Right atrium auricular region (tissue), 2 donors: Measurements from ENCODE around the gene SPATS2. TPM values are rescaled to one million over a fixed set of nuclear protein-coding genes. Genes with fewer than 3 reads are reported as not detected.

Source experiments
- DNase-seq: peaks from one replicate; pipeline ENCODE4 v3.0.0-alpha.2; 2019; ENCODE audit warnings: low spot score
- H3K27ac ChIP-seq, 2 donors: fragments of 200-600 bp; sonication (generic); 1 replicate in 1 of 2; 2 replicates in 1 of 2; pipeline ENCODE4 v1.5.1; 2016 to 2019
- H3K27me3 ChIP-seq, 2 donors: fragments of 200-600 bp; sonication (generic); one replicate each; pipeline versions ENCODE4 v1.5.1 to v1.6.0; 2017 to 2019
- H3K36me3 ChIP-seq: fragments of 200-600 bp; sonication (generic); one replicate; pipeline ENCODE4 v1.5.1; 2016
- H3K4me1 ChIP-seq, 2 donors: fragments of 200-600 bp; sonication (generic); one replicate each; pipeline versions ENCODE4 v1.5.1 to v1.6.0; 2017 to 2019
- H3K4me3 ChIP-seq, 2 donors: fragments of 200-600 bp; sonication (generic); 1 replicate in 1 of 2; 2 replicates in 1 of 2; pipeline ENCODE4 v1.5.1; 2017 to 2019; ENCODE audit warnings: mild to moderate bottlenecking in 1 of 2, moderate library complexity in 1 of 2
- H3K9me3 ChIP-seq, 2 donors: fragments of 200-600 bp; sonication (generic); one replicate each; pipeline ENCODE4 v1.5.1; 2019
- total RNA-seq, 2 donors: library from RNA; depleted of rRNA; stranded (reverse); fragments of >200 nt; gene quantifications; one replicate each; pipeline ENCODE4 v1.1.0, GENCODE V29; 2016
- TF ChIP-seq, protein P1 (sequence below), 2 donors: fragments of 200-600 bp; sonication (generic); IDR thresholded peaks; one replicate each; pipeline ENCODE4 v1.5.1; 2019; ENCODE audit warnings: antibody characterized with exemption in 2 of 2

SPATS2 gene
- total RNA-seq, 2 donors from 2014 or later: 4.6 to 7.6 TPM

DNA sequence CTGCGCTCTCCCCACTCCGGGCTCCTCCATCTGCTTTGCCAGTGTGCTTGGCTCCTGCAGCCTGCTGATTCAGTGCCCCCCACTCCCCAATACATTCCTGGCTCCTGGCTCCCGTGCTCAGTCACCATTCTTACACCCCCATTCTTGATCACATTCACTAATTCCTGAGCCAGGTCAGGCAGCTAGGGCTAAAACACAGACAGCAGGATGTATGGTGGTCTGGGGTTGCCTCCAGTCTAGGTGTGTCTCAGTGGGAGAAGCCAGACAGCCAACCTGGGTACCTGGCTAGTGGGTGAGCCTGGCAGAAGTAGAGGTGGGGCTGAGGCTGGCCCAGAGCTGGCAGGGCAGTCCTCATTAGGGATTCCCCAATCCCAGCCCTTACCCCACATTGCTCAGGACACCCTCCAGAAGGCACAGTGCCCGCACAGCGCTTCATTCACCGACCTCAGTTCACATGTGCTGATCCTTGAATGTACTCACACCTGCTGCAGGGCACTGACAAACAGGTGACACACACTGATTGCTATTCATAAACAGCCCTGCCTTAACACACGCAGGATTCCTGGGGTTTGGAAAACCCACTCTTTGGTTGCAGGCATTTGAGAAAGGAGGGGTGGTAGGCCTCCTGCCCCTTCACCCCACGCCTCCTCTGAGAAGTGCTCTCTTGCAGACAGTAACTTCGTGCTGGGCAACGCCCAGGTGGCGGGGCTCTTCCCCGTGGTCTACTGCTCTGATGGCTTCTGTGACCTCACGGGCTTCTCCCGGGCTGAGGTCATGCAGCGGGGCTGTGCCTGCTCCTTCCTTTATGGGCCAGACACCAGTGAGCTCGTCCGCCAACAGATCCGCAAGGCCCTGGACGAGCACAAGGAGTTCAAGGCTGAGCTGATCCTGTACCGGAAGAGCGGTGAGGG is 173.2 kb downstream of the SPATS2 start:
- Histone ChIP-seq H3K27ac (no peak overlapping the region), H3K4me3 (no peak overlapping the region), H3K36me3 (no peaks in the 10 kb centered on the region), H3K4me1 (peaks cover 0 to 14% of the 10 kb centered on the region in 2 donors), H3K9me3 (no peaks in the 10 kb centered on the region), H3K27me3 (peaks cover 0 to 13% of the 10 kb centered on the region in 2 donors)
- no peak for DNase-seq
- TF ChIP-seq, protein P1, sequence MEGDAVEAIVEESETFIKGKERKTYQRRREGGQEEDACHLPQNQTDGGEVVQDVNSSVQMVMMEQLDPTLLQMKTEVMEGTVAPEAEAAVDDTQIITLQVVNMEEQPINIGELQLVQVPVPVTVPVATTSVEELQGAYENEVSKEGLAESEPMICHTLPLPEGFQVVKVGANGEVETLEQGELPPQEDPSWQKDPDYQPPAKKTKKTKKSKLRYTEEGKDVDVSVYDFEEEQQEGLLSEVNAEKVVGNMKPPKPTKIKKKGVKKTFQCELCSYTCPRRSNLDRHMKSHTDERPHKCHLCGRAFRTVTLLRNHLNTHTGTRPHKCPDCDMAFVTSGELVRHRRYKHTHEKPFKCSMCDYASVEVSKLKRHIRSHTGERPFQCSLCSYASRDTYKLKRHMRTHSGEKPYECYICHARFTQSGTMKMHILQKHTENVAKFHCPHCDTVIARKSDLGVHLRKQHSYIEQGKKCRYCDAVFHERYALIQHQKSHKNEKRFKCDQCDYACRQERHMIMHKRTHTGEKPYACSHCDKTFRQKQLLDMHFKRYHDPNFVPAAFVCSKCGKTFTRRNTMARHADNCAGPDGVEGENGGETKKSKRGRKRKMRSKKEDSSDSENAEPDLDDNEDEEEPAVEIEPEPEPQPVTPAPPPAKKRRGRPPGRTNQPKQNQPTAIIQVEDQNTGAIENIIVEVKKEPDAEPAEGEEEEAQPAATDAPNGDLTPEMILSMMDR (IDR thresholded peaks at IDR 0.05): no peak

DNA sequence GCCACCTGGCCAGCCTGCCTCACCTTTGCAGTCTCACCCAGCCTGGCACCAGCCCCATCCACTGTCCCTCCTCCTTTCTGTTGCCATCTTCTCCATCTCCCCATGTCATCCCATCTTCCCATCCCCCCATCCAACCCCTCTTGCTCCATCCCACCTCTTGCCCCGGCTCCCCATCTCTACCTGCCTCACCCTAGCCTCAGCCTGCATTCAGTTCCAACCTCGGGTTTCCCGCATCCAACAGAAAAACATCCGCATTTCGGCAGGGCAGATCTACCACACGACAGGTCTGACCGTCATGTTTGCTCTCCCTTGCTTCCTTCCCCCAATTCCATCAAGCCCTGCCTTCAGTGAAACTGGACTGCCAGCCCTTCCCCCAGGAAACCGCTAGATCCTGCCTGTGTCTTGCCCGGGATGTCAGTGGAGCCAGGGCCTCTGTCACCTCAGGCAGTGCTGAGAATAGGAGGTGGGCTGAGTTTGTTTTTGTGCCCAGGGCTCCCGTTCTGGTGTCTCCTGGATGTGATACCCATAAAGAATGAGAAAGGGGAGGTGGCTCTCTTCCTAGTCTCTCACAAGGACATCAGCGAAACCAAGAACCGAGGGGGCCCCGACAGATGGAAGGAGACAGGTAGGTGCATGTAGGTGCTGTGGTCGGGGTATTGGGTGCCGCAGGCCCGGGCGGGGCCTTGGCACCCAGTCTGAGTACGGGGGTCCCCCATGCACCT is 174.0 kb downstream of the SPATS2 start:
- Histone ChIP-seq H3K27me3 (peaks cover 0 to 13% of the 10 kb centered on the region in 2 donors), H3K27ac (no peak overlapping the region), H3K4me1 (peaks cover 0 to 14% of the 10 kb centered on the region in 2 donors), H3K36me3 (no peaks in the 10 kb centered on the region), H3K9me3 (no peaks in the 10 kb centered on the region), H3K4me3 (no peak overlapping the region)
- DNase-seq: no peak
- TF ChIP-seq, protein P1 (IDR thresholded peaks at IDR 0.05): no peak

DNA sequence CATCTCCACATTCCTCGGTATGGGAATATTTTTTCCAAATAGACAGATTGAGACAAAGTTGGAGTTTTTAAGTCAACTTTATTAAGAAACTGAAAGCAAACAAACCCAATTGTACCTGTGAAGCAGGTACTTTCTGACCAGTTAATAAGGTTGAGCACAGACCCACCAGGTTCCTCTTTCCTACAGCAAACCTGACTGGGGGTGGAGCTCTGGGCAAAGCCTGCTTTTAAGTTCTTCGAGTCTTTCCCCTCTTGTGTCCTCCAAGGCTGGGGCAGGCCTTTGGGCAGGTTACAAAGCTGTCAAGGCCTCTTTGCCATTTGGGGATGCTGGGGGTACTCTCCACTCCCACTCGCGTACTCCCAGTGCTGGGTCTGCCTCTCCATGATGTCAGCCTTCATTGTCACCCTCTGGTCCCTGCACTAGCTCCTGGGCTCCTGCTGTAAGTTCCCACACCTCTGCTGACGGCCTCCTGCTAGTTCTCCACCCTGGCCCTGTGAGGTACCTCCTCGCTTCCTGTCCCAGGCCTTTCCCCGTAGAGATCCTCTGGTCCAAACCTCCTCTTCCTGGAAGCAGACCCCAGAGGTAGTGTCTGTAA is 174.7 kb downstream of the SPATS2 start:
- Histone ChIP-seq H3K36me3 (no peaks in the 10 kb centered on the region), H3K27ac (no peak overlapping the region), H3K9me3 (no peaks in the 10 kb centered on the region), H3K27me3 (peaks cover 0 to 13% of the 10 kb centered on the region in 2 donors), H3K4me1 (peaks cover 0 to 14% of the 10 kb centered on the region in 2 donors), H3K4me3 (no peak overlapping the region)
- TF ChIP-seq, protein P1 (IDR thresholded peaks at IDR 0.05): no peak
- DNase-seq: no peak

DNA sequence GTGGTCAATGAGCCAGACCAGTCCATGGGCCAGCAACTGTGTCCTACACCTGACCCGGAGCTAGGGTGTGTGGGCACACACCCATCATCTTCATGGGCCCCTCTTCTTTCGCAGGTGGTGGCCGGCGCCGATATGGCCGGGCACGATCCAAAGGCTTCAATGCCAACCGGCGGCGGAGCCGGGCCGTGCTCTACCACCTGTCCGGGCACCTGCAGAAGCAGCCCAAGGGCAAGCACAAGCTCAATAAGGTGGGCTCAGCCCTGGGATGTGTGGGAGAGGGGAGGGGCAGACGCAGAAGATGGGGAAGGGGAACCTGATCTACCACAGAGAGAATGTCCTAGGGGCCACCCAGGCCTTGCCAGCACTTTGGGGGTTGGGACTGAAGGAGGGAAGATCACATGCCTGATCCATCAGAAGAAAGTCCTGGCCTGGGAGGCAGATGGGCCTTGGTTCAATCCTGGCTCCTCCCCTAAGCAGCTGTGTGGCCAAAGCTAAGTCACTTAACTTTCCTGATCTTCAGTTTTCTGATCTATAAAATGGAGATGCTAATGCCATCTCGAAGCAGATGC is 175.4 kb downstream of the SPATS2 start:
- Histone ChIP-seq H3K4me3 (no peak overlapping the region), H3K9me3 (no peaks in the 10 kb centered on the region), H3K36me3 (no peaks in the 10 kb centered on the region), H3K27ac (no peak overlapping the region), H3K4me1 (peaks cover 0 to 11% of the 10 kb centered on the region in 2 donors), H3K27me3 (peaks cover 0 to 12% of the 10 kb centered on the region in 2 donors)
- no peak for DNase-seq
- TF ChIP-seq, protein P1 (IDR thresholded peaks at IDR 0.05): no peak

DNA sequence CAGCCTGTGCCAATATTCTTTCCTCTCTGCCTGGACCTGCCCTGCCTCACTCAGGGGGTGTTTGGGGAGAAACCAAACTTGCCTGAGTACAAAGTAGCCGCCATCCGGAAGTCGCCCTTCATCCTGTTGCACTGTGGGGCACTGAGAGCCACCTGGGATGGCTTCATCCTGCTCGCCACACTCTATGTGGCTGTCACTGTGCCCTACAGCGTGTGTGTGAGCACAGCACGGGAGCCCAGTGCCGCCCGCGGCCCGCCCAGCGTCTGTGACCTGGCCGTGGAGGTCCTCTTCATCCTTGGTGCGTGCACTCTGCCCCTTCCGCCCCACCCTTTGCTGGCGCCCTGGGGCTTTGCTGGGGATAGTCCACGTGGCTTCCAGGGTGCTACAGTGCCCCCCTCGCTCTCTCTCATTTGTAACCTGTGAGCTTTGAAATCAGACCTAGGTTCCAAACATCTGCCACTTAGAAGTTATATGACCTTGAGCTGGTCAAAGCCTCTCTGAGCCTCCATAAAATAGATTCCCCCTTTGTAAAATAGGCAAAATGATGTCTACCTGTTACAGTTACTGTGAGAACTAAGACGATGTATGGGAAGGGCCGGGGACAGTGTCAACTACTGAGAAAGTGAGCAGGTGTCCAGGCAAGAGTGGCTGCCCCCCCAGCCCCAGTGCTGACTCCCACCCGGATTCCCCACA is 176.1 kb downstream of the SPATS2 start:
- H3K9me3 ChIP-seq: no peaks in the 10 kb centered on the region
- peaks cover 0 to 5% of the 10 kb centered on the region in 2 donors for H3K27me3 ChIP-seq
- H3K27ac ChIP-seq: no peak overlapping the region
- H3K4me1 ChIP-seq: peaks cover 0 to 5% of the 10 kb centered on the region in 2 donors
- TF ChIP-seq, protein P1 (IDR thresholded peaks at IDR 0.05): no peak
- DNase-seq: no peak
- H3K36me3 ChIP-seq: no peaks in the 10 kb centered on the region
- H3K4me3 ChIP-seq: no peak overlapping the region
